Erythroblast (primary cell): ENCODE results near the gene ARHGAP42.

Experiments used
- DNase-seq, 2 experiments: peaks; one replicate each; lab custom pipeline; 2025; lab: John Stamatoyannopoulos, UW
- GATA1 ChIP-seq: IDR thresholded peaks from 2 replicates; pipeline ENCODE4 v1.6.1; 2011; ENCODE audit warnings: low read depth, mild to moderate bottlenecking, control low read depth, low read length, moderate library complexity
- POLR2A ChIP-seq: IDR thresholded peaks from 2 replicates; pipeline ENCODE4 v1.6.1; 2011; ENCODE audit warnings: mild to moderate bottlenecking, low read length

ARHGAP42 gene

GRCh38 chr11:100689141-100689540 lies 2.1 kb downstream of the ARHGAP42 start:
- no peak for TF ChIP-seq GATA1
- no peak for DNase-seq

- DNase-seq, result no peak
Measured at GRCh38 chr11:100691896-100692653, 5.0 kb downstream of the ARHGAP42 start.

GRCh38 chr11:100695911-100696310 lies 8.8 kb downstream of the ARHGAP42 start:
- DNase-seq, result no peak
- TF ChIP-seq GATA1 (no peak), POLR2A (no peak)

More at GRCh38 chr11:100691896-100692653, 5.0 kb downstream of the ARHGAP42 start:
- TF ChIP-seq POLR2A (no peak), GATA1 (no peak)

- TF ChIP-seq GATA1 (no peak), POLR2A (no peak)
- no peak for DNase-seq
Measured at GRCh38 chr11:100703139-100703538, 16.1 kb downstream of the ARHGAP42 start.

- no peak for DNase-seq
- TF ChIP-seq POLR2A (no peak), GATA1 (no peak)
Measured at GRCh38 chr11:100703801-100704575, 16.9 kb downstream of the ARHGAP42 start.

GRCh38 chr11:100705447-100705846 lies 18.4 kb downstream of the ARHGAP42 start:
- DNase-seq, result no peak
- no peak for TF ChIP-seq POLR2A
- no peak for TF ChIP-seq GATA1

- no peak for DNase-seq
- no peak for TF ChIP-seq POLR2A
- no peak for TF ChIP-seq GATA1
Measured at GRCh38 chr11:100706179-100706578, 19.1 kb downstream of the ARHGAP42 start.

GRCh38 chr11:100709233-100709957 lies 22.3 kb downstream of the ARHGAP42 start:
- no peak for DNase-seq

GRCh38 chr11:100711984-100712383 lies 24.9 kb downstream of the ARHGAP42 start:
- no peak for TF ChIP-seq POLR2A
- no peak for TF ChIP-seq GATA1
- no peak for DNase-seq

More at GRCh38 chr11:100709233-100709957, 22.3 kb downstream of the ARHGAP42 start:
- TF ChIP-seq POLR2A, result no peak
- no peak for TF ChIP-seq GATA1

GRCh38 chr11:100712583-100712982 lies 25.5 kb downstream of the ARHGAP42 start:
- no peak for DNase-seq
- no peak for TF ChIP-seq GATA1
- TF ChIP-seq POLR2A, result no peak

- DNase-seq, result no peak
- TF ChIP-seq POLR2A (no peak), GATA1 (no peak)
Measured at GRCh38 chr11:100715165-100715761, 28.2 kb downstream of the ARHGAP42 start.

GRCh38 chr11:100716838-100717237 lies 29.8 kb downstream of the ARHGAP42 start:
- TF ChIP-seq POLR2A (no peak), GATA1 (no peak)
- DNase-seq, result no peak

- DNase-seq, result no peak
- TF ChIP-seq POLR2A, result no peak
- no peak for TF ChIP-seq GATA1
Measured at GRCh38 chr11:100719362-100719761, 32.3 kb downstream of the ARHGAP42 start.

- TF ChIP-seq POLR2A, result no peak
- no peak for TF ChIP-seq GATA1
- no peak for DNase-seq
Measured at GRCh38 chr11:100719809-100720221, 32.7 kb downstream of the ARHGAP42 start.

- DNase-seq, result no peak
- no peak for TF ChIP-seq GATA1
- TF ChIP-seq POLR2A, result no peak
Measured at GRCh38 chr11:100726680-100727079, 39.6 kb downstream of the ARHGAP42 start.
